Osteoblast (primary cell): ENCODE results near the gene SRRM5. TPM values are rescaled to one million over a fixed set of nuclear protein-coding genes. Genes with fewer than 3 reads are reported as not detected.
A peak's percentile ranks its signal among the peaks of the same experiment; 100 is the strongest.

ENCODE experiments used
- DNase-seq: peaks from one replicate; pipeline ENCODE4 v3.0.0; 2011; ENCODE audit warnings: low spot score, mixed read lengths; ENCODE audit not compliant: insufficient read length; ENCODE audit errors: missing footprints
- H2AFZ ChIP-seq: 2 replicates; pipeline ENCODE4 v1.6.0; 2011; ENCODE audit warnings: mild to moderate bottlenecking, low read length
- H3K27ac ChIP-seq: 2 replicates; pipeline ENCODE4 v1.5.1; 2011; ENCODE audit warnings: mild to moderate bottlenecking, low read depth, low read length, moderate library complexity
- H3K27me3 ChIP-seq: 2 replicates; pipeline ENCODE4 v1.6.0; 2012; ENCODE audit warnings: mild to moderate bottlenecking, control low read depth, inconsistent platforms, low read length, moderate library complexity; ENCODE audit not compliant: insufficient read depth
- H3K36me3 ChIP-seq: 2 replicates; pipeline ENCODE4 v1.5.1; 2011; ENCODE audit warnings: mild to moderate bottlenecking, low read length, control low read depth, moderate library complexity; ENCODE audit not compliant: insufficient read depth
- H3K4me1 ChIP-seq: 2 replicates; pipeline ENCODE4 v1.5.1; 2011; ENCODE audit warnings: mild to moderate bottlenecking, low read length, control low read depth, moderate library complexity; ENCODE audit not compliant: insufficient read depth
- H3K4me2 ChIP-seq: 2 replicates; pipeline ENCODE4 v1.6.0; 2011; ENCODE audit warnings: mild to moderate bottlenecking, low read length; ENCODE audit not compliant: insufficient read depth
- H3K4me3 ChIP-seq: fragments of 200-600 bp; sonication (generic); 3 replicates; pipeline ENCODE4 v1.5.1; 2012; ENCODE audit warnings: mild to moderate bottlenecking, low read length, inconsistent platforms; ENCODE audit not compliant: insufficient read depth
- H3K79me2 ChIP-seq: 2 replicates; pipeline ENCODE4 v1.6.0; 2012; ENCODE audit warnings: mild to moderate bottlenecking, low read length, control low read depth, inconsistent platforms; ENCODE audit not compliant: insufficient read depth
- H3K9me3 ChIP-seq: 2 replicates; pipeline ENCODE4 v1.5.1; 2011; ENCODE audit warnings: low read depth, low read length, control low read depth
- H4K20me1 ChIP-seq: 2 replicates; pipeline ENCODE4 v1.6.0; 2012; ENCODE audit warnings: mild to moderate bottlenecking, low read length, control low read depth; ENCODE audit not compliant: insufficient read depth
- total RNA-seq: library from RNA; depleted of rRNA; stranded (reverse); fragments of >200 nt; gene quantifications from 2 replicates; pipeline ENCODE4 v1.2.3, GENCODE V29; 2012
- TF ChIP-seq, protein P1 (sequence below): IDR thresholded peaks from 2 replicates; pipeline ENCODE4 v1.5.1; 2011; ENCODE audit warnings: mild to moderate bottlenecking, low read depth, low read length, moderate library complexity; ENCODE audit errors: extremely low read depth

The SRRM5 gene
- total RNA-seq, 1 donor, result under 0.01 TPM

DNA sequence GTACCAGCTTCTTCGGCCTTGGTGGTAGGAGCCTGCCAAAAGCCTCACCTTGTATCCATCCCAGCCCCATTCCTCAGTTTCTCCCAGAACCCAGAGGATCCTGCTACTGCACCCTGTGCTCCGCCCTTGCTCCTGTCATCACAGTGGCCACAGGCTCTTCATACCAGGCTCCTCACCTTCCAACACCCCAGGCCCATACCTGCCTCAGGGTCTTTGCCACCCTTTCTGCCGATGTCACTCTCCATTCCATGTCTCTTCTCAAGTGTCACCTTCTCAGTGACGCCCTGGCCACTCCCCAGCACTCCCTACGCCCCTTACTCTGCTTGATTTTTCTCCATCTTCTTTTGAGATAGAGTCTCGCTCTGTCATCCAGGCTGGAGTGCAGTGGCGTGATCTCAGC is 2.0 kb upstream of the SRRM5 start:
- no peaks in the 10 kb centered on the region for H3K9me3 ChIP-seq

DNA sequence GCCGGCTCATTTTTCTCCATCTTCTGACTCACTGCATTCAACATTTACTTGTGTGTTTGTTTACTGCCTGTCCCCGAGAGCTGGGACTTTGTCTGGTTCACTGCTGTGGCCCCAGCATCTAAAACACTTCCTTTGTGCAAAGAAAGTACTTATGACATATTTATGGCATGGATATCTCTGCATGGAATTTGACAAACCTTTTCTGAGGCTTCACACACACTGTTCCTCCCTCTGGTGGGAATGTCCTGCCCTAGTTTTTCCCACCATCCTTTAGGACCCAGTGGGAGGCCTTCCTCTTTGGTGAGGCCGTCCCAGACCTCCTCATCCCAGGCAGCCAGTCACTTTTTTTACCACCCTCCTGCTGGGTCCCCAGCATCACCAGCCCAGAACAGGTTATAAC is 1.4 kb upstream of the SRRM5 start:
- Histone ChIP-seq H2AFZ (no peak overlapping the region), H3K4me1 (no peaks in the 10 kb centered on the region), H3K4me3 (no peak overlapping the region), H3K27ac (no peak overlapping the region), H3K27me3 (no peaks in the 10 kb centered on the region), H3K9me3 (no peaks in the 10 kb centered on the region), H3K79me2 (peaks cover 42% of the 10 kb centered on the region), H3K4me2 (no peak overlapping the region), H3K36me3 (peaks cover 23% of the 10 kb centered on the region), H4K20me1 (peaks cover 14% of the 10 kb centered on the region)
- DNase-seq, result peak; percentile 75
- TF ChIP-seq, protein P1, sequence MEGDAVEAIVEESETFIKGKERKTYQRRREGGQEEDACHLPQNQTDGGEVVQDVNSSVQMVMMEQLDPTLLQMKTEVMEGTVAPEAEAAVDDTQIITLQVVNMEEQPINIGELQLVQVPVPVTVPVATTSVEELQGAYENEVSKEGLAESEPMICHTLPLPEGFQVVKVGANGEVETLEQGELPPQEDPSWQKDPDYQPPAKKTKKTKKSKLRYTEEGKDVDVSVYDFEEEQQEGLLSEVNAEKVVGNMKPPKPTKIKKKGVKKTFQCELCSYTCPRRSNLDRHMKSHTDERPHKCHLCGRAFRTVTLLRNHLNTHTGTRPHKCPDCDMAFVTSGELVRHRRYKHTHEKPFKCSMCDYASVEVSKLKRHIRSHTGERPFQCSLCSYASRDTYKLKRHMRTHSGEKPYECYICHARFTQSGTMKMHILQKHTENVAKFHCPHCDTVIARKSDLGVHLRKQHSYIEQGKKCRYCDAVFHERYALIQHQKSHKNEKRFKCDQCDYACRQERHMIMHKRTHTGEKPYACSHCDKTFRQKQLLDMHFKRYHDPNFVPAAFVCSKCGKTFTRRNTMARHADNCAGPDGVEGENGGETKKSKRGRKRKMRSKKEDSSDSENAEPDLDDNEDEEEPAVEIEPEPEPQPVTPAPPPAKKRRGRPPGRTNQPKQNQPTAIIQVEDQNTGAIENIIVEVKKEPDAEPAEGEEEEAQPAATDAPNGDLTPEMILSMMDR, result no peak

More for the DNA sequence above, 2.0 kb upstream of the SRRM5 start:
- Histone ChIP-seq H4K20me1 (peaks cover 14% of the 10 kb centered on the region), H3K4me1 (no peaks in the 10 kb centered on the region), H3K4me2 (no peak overlapping the region), H3K27me3 (no peaks in the 10 kb centered on the region), H3K4me3 (no peak overlapping the region), H3K36me3 (peaks cover 23% of the 10 kb centered on the region), H3K79me2 (peaks cover 36% of the 10 kb centered on the region), H3K27ac (no peak overlapping the region), H2AFZ (no peak overlapping the region)
- TF ChIP-seq, protein P1, result no peak
- peak; percentile 54 for DNase-seq

DNA sequence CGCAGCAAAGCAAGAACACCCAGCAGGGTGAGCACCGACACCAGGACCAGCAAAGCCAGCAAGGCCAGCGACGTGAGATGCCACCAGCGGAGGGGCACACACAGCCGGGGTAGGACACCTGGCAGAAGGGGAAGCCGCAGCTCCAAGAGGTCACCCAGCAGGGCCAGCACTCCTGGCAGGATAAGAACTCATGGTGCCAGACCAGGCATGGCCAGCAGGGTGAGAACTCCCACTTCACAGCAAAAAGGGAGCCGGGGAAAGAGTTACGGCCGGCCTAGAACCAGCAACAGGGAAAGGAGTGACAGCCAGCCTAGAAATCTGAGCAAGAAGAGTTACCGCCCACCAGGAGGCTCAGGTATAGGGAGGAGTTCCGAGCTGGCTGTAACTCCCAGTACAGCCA is 486 bp downstream of the SRRM5 start:
- Histone ChIP-seq H3K9me3 (no peaks in the 10 kb centered on the region), H3K79me2 (peaks cover 59% of the 10 kb centered on the region), H3K4me1 (no peaks in the 10 kb centered on the region), H3K4me3 (no peak overlapping the region), H3K27me3 (no peaks in the 10 kb centered on the region), H3K27ac (no peak overlapping the region), H2AFZ (no peak overlapping the region), H3K36me3 (peaks cover 23% of the 10 kb centered on the region), H4K20me1 (peaks cover 14% of the 10 kb centered on the region), H3K4me2 (no peak overlapping the region)
- TF ChIP-seq, protein P1, result no peak
- no peak for DNase-seq

DNA sequence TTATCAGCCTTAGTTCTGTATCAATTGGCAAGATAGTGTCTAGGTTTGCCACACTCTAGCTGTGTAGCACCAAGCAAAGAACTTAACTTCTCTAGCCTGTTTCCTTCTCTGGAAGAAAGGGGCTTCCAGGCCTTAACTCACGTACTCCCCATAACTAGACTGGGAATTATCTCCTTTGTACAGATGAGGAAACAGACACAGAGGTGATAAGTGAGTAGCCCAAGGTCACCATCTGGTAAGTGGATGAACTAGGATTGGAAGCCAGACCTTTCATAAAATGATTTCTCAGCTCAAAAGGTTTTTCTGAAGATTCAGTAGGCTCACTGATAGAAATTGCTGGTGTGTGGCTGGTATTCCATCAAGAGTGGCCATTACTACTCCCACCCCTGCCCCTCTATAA is 4.4 kb downstream of the SRRM5 start:
- peaks cover 12% of the 10 kb centered on the region for H3K4me1 ChIP-seq
- H4K20me1 ChIP-seq, result no peaks in the 10 kb centered on the region
- no peak overlapping the region for H3K4me3 ChIP-seq
- no peaks in the 10 kb centered on the region for H3K27me3 ChIP-seq
- DNase-seq, result no peak
- H3K9me3 ChIP-seq, result no peaks in the 10 kb centered on the region
- no peak overlapping the region for H3K27ac ChIP-seq
- no peak overlapping the region for H2AFZ ChIP-seq
- TF ChIP-seq, protein P1, result no peak
- peaks cover 61% of the 10 kb centered on the region for H3K79me2 ChIP-seq
- no peak overlapping the region for H3K4me2 ChIP-seq
- H3K36me3 ChIP-seq, result peaks cover 18% of the 10 kb centered on the region
